K562 (cell line): ENCODE data around the gene ZDHHC11. TPM values are rescaled to one million over a fixed set of nuclear protein-coding genes. Genes with fewer than 3 reads are reported as not detected.
A peak's percentile ranks its signal among the peaks of the same experiment; 100 is the strongest.

ENCODE experiments used
- ATAC-seq: fragments of 200-7000 bp; cut with Tn5 transposase; 3 replicates; pipeline ENCODE4 v1.9.1; 2020; ENCODE audit warnings: moderate library complexity
- BruUV-seq: library from RNA; stranded (reverse); fragments of 400-500 nt; replicated peaks from 2 replicates; lab custom pipeline; 2021; lab: Mats Ljungman, UMichigan
- CTCF ChIA-PET: fragments of 300-600 bp; formaldehyde crosslinking; extraction: SDS; loops from one replicate; lab custom pipeline; 2021; ENCODE audit warnings: low intra/inter-chr PET ratio; lab: Yijun Ruan, JAX
- POLR2A ChIA-PET: fragments of 300-600, 350-650 bp; sonication (Branson Sonifier 250); formaldehyde crosslinking; extraction: SDS; loops from one replicate; lab custom pipeline; 2021; ENCODE audit warnings: antibody characterized with exemption, inconsistent platforms; lab: Yijun Ruan, JAX
- DNase-seq, 4 experiments: peaks; one replicate each; pipeline versions ENCODE4 v3.0.0 to v3.0.0-alpha.2; 2011 to 2018; ENCODE audit warnings: low spot score in 3 of 4, mixed read lengths in 3 of 4; ENCODE audit errors: extremely low read depth in 1 of 4
- FAIRE-seq: peaks from 2 replicates; lab custom pipeline; 2011; peaks lifted over from hg19 to GRCh38; lab: Jason Lieb, UNC
- H2AFZ ChIP-seq: 2 replicates; pipeline ENCODE4 v1.6.0; 2011; ENCODE audit warnings: low read depth, low read length, control low read depth, inconsistent platforms
- H3K27ac ChIP-seq: fragments of 200-600 bp; 3 replicates; pipeline ENCODE4 v1.8.0; 2011; ENCODE audit warnings: low read depth, mild to moderate bottlenecking, control low read depth, inconsistent platforms, low read length, moderate library complexity, mixed read lengths; ENCODE audit errors: extremely low read depth
- H3K27me3 ChIP-seq, 2 experiments: fragments of 300-600 bp in 1 of 2; 2 replicates in 1 of 2; 3 replicates in 1 of 2; pipeline versions ENCODE4 v1.6.0 to v1.8.0; 2011; ENCODE audit warnings: inconsistent platforms in 2 of 2, low read length in 2 of 2, mild to moderate bottlenecking in 1 of 2, mixed read lengths in 1 of 2, moderate library complexity in 1 of 2; ENCODE audit not compliant: control insufficient read depth in 2 of 2, insufficient read depth in 2 of 2
- H3K36me3 ChIP-seq: fragments of 300-600 bp; 3 replicates; pipeline ENCODE4 v1.8.0; 2011; ENCODE audit warnings: mild to moderate bottlenecking, low read length, inconsistent platforms; ENCODE audit not compliant: control insufficient read depth, insufficient read depth
- H3K4me1 ChIP-seq, 2 experiments: fragments of 200-600 bp in 1 of 2; replicated peaks in 1 of 2; 2 replicates in 1 of 2; 3 replicates in 1 of 2; pipeline versions ENCODE4 v1.5.1 to v1.8.0; 2011; ENCODE audit warnings: inconsistent platforms in 2 of 2, low read length in 2 of 2, mild to moderate bottlenecking in 1 of 2, mixed read lengths in 1 of 2, moderate library complexity in 1 of 2; ENCODE audit not compliant: control insufficient read depth in 2 of 2, insufficient read depth in 2 of 2
- H3K4me2 ChIP-seq: 2 replicates; pipeline ENCODE4 v1.6.1; 2011; ENCODE audit warnings: low read length, control low read depth, inconsistent platforms, mixed read lengths; ENCODE audit not compliant: insufficient read depth
- H3K4me3 ChIP-seq: fragments of 200-600 bp; sonication (generic), shearing (Covaris generic); 2 replicates; pipeline ENCODE4 v1.5.1; 2016; ENCODE audit warnings: control low read depth, inconsistent platforms
- H3K79me2 ChIP-seq: fragments of 200-600 bp; 3 replicates; pipeline ENCODE4 v1.8.0; 2011; ENCODE audit warnings: low read length, inconsistent platforms; ENCODE audit not compliant: control insufficient read depth, insufficient read depth
- H3K9ac ChIP-seq, 2 experiments: 2 replicates each; pipeline versions ENCODE4 v1.6.0 to v1.6.1; 2011; ENCODE audit warnings: low read depth in 2 of 2, low read length in 2 of 2, control low read depth in 1 of 2, inconsistent platforms in 1 of 2, mild to moderate bottlenecking in 1 of 2, mixed read lengths in 1 of 2; ENCODE audit not compliant: insufficient read depth in 1 of 2
- H3K9me1 ChIP-seq: one replicate; pipeline ENCODE4 v1.6.0; 2011; ENCODE audit warnings: inconsistent platforms, mild to moderate bottlenecking, low read length, moderate library complexity; ENCODE audit not compliant: control insufficient read depth, insufficient read depth
- H3K9me3 ChIP-seq: replicated peaks from 2 replicates; pipeline ENCODE4 v1.5.1; 2011; ENCODE audit warnings: low read depth, low read length, inconsistent platforms; ENCODE audit not compliant: control insufficient read depth, insufficient read depth
- H4K20me1 ChIP-seq: replicated peaks from 2 replicates; pipeline ENCODE4 v1.6.1; 2011; ENCODE audit warnings: low read length, inconsistent platforms, mixed read lengths; ENCODE audit not compliant: control insufficient read depth, insufficient read depth
- ARID4B ChIP-seq: sonication (generic); formaldehyde crosslinking; IDR thresholded peaks from 2 replicates; pipeline ENCODE4 v1.8.0; 2022; ENCODE audit warnings: mild to moderate bottlenecking, missing genetic modification reagents
- CAMTA2 ChIP-seq: fragments of 250-450 bp; sonication (Bioruptor Pico); conservative IDR thresholded peaks from 2 replicates; pipeline ENCODE4 v1.5.1; 2022
- CREB3 ChIP-seq: fragments of 450-650 bp; conservative IDR thresholded peaks from 2 replicates; pipeline ENCODE4 v1.6.1; 2016; ENCODE audit warnings: missing genetic modification characterization, low read depth, mild to moderate bottlenecking, missing compliant biosample characterization, moderate library complexity
- ESRRA ChIP-seq: fragments of 450-650 bp; IDR thresholded peaks from 2 replicates; pipeline ENCODE4 v1.6.1; 2014; ENCODE audit warnings: low read depth, mild to moderate bottlenecking, moderate library complexity, borderline replicate concordance
- ETV5 ChIP-seq: sonication (generic); formaldehyde crosslinking; IDR thresholded peaks from 2 replicates; pipeline ENCODE4 v1.4.0; 2020; ENCODE audit warnings: low read depth, mild to moderate bottlenecking, missing genetic modification reagents
- FOXM1 ChIP-seq, 2 experiments: fragments of 450-650 bp in 1 of 2; sonication (generic) in 1 of 2; formaldehyde crosslinking in 1 of 2; IDR thresholded peaks; 2 replicates each; pipeline versions ENCODE4 v1.6.1 to v1.9.0; 2017 to 2022; ENCODE audit warnings: low read depth in 2 of 2, mild to moderate bottlenecking in 2 of 2, missing genetic modification reagents in 1 of 2, moderate library complexity in 1 of 2
- GABPA ChIP-seq: fragments of 200-800 bp; sonication (Bioruptor generic); conservative IDR thresholded peaks from 2 replicates; pipeline ENCODE4 v1.6.1; 2016; ENCODE audit warnings: low read depth, missing genetic modification characterization, missing compliant biosample characterization
- NR3C1 ChIP-seq: sonication (generic); formaldehyde crosslinking; IDR thresholded peaks from 2 replicates; pipeline ENCODE4 v1.8.1; 2022; ENCODE audit warnings: missing genetic modification reagents
- PCBP1 ChIP-seq: fragments of 200-400 bp; formaldehyde crosslinking; IDR thresholded peaks from 2 replicates; pipeline ENCODE4 v1.6.1; 2018; ENCODE audit warnings: mild to moderate bottlenecking, low read depth, low read length; ENCODE audit not compliant: poor library complexity, severe bottlenecking
- PHB2 ChIP-seq: fragments of 450-650 bp; IDR thresholded peaks from 2 replicates; pipeline ENCODE4 v1.6.1; 2017; ENCODE audit warnings: low read depth
- SOX6 ChIP-seq: fragments of 450-650 bp; IDR thresholded peaks from 2 replicates; pipeline ENCODE4 v1.6.1; 2014; ENCODE audit warnings: mild to moderate bottlenecking
- TAF7 ChIP-seq: fragments of 450-650 bp; IDR thresholded peaks from 2 replicates; pipeline ENCODE4 v1.6.1; 2016; ENCODE audit warnings: missing genetic modification characterization, missing compliant biosample characterization
- YBX1 ChIP-seq: fragments of 450-650 bp; IDR thresholded peaks from 2 replicates; pipeline ENCODE4 v1.7.1; 2016; ENCODE audit warnings: mild to moderate bottlenecking
- ZBTB17 ChIP-seq: fragments of 450-650 bp; formaldehyde crosslinking; IDR thresholded peaks from 2 replicates; pipeline ENCODE4 v1.4.0; 2020; ENCODE audit warnings: mild to moderate bottlenecking
- ZNF274 ChIP-seq: IDR thresholded peaks from 2 replicates; pipeline ENCODE4 v1.6.1; 2011; ENCODE audit warnings: low read depth, mild to moderate bottlenecking, low read length, moderate library complexity, borderline replicate concordance
- ZNF76 ChIP-seq: fragments of 250-450 bp; sonication (Bioruptor Pico); IDR thresholded peaks from 2 replicates; pipeline ENCODE4 v1.4.0; 2020; ENCODE audit warnings: mild to moderate bottlenecking, moderate library complexity, borderline replicate concordance
- WGBS: fragments of 100-300 bp; shearing (Covaris generic); methylation state at CpG from one replicate; pipeline ENCODE4 v1.1.6; 2016; ENCODE audit warnings: low coverage, mixed read lengths; ENCODE audit not compliant: insufficient coverage; ENCODE audit errors: missing lambda C conversion rate; 5-methylcytosine and 5-hydroxymethylcytosine counted together
- in situ Hi-C: fragments of 300-500 bp; cut with MboI; formaldehyde crosslinking; loops from 4 replicates; pipeline ENCODE4 v1.15.0; 2018; ENCODE audit warnings: inconsistent platforms, mixed read lengths
- intact Hi-C: fragments of 100-400 bp; cut with micrococcal nuclease; formaldehyde crosslinking; loops from 2 replicates; pipeline ENCODE4 v1.14.2; 2022
- polyA plus RNA-seq, 8 experiments: library from polyadenylated mRNA; depleted of rRNA in 4 of 8; stranded (reverse) in 5 of 8; unstranded in 3 of 8; fragments of >200 nt; fragmentation: Nextera tagmentation in 2 of 8; fragmentation: Illumina TruSeq in 1 of 8; extraction: Ambion mirVana in 2 of 8; extraction: Trizol in 1 of 8; gene quantifications; 2 replicates each; pipeline versions ENCODE4 v1.2.1 to v1.2.3, GENCODE V29; 2011 to 2014; ENCODE audit warnings: inconsistent platforms in 1 of 8, missing spikeins in 1 of 8
- total RNA-seq, 7 experiments: library from RNA; depleted of rRNA in 6 of 7; stranded (reverse); fragments of >200 nt in 6 of 7; fragmentation: Illumina TruSeq in 2 of 7; extraction: Trizol in 2 of 7; gene quantifications; 2 replicates each; pipeline versions ENCODE4 v1.2.1 to v1.2.3, GENCODE V29; 2011 to 2021; ENCODE audit warnings: low replicate concordance in 1 of 7

Gene ZDHHC11
- total and polyA plus RNA-seq, 9 of the 15 experiments (the other 6 are each of a cell fraction or from before 2014, with no cell fraction given), result 0.07 to 2.3 (median 0.52) TPM

- Histone ChIP-seq H3K4me3 (peak within 1 kb of the TSS; percentile 71), H2AFZ (peak within 1 kb of the TSS; percentile 87), H3K79me2 (peaks cover 88% of the 10 kb centered on the region), H3K27me3 (no peaks in the 10 kb centered on the region), H3K9me1 (no peaks in the 10 kb centered on the region), H3K9me3 (no peaks in the 10 kb centered on the region), H4K20me1 (peaks cover 14% of the 10 kb centered on the region; the same call in 1 of the 2 replicates), H3K4me2 (peak within 1 kb of the TSS; percentile 99), H3K27ac (peak within 1 kb of the TSS; percentile 83), H3K9ac (peak within 1 kb of the TSS; percentile 92 to 100), H3K36me3 (peaks cover 77% of the 10 kb centered on the region), H3K4me1 (peaks cover 20 to 37% of the 10 kb centered on the region in 2 experiments; a peak in 4 of 5 replicates)
- ChIA-PET POLR2A (interaction anchor here (0.6 to 1.6 kb wide), 10 partner anchors 8 to 461 kb away, joined by 3 to 4 read pairs (median 4); no protein-coding TSS in a partner anchor), CTCF (interaction anchor here (0.6 kb wide), 1 partner anchor 275 kb away, joined by 3 read pairs; no protein-coding TSS in a partner anchor)
- intact Hi-C loops (loop anchor here (5.0 kb wide), 1 partner anchor 280 kb away; the partner anchor contains the start of gene CEP72), in situ Hi-C loops (no loop called here)
- FAIRE-seq (no peak), ATAC-seq (peak; percentile 91), DNase-seq (peak; percentile 93 to 97 (median 96))
- under 1% methylated on average over 74 of the region's 91 CpGs for WGBS
- no TSS peak for BruUV-seq
- no peak for TF ChIP-seq CREB3 (tag)
- no peak; the same call in 1 of the 2 replicates for TF ChIP-seq ZNF274
- peak; percentile 79; the same call in 1 of the 2 replicates for TF ChIP-seq NR3C1 (CRISPR knock-in tag)
- TF ChIP-seq SOX6, result peak; percentile 39; the same call in 1 of the 2 replicates
- 0 out of 2 replicates have a peak, but pooled peaks have one; percentile 8 for TF ChIP-seq CAMTA2 (CRISPR knock-in tag)
- TF ChIP-seq TAF7 (tag), result no peak
- TF ChIP-seq ETV5, result 0 out of 2 replicates have a peak, but pooled peaks have one; percentile 31
- peak; percentile 46; the same call in 1 of the 2 replicates for TF ChIP-seq ESRRA
- 0 out of 2 replicates have a peak, but pooled peaks have one; percentile 39 for TF ChIP-seq ZNF76
- no peak for TF ChIP-seq FOXM1 (IDR thresholded peaks at IDR 0.05; ENCODE audit: low read depth)
- TF ChIP-seq FOXM1 (CRISPR knock-in tag; IDR thresholded peaks at IDR 0.05; ENCODE audit: low read depth), result peak; percentile 89
- no peak for TF ChIP-seq PHB2
- TF ChIP-seq ZBTB17, result 0 out of 2 replicates have a peak, but pooled peaks have one; percentile 30
- TF ChIP-seq PCBP1, result peak; percentile 54
- TF ChIP-seq YBX1, result no peak
- peak; percentile 100 for TF ChIP-seq GABPA (tag)
- TF ChIP-seq ARID4B (CRISPR knock-in tag), result peak; percentile 99; the same call in 1 of the 2 replicates
Measured at GRCh38 chr5:892394-893136, 41.8 kb upstream of the ZDHHC11 start, which contains the start of the genes BRD9 and TRIP13. TSS of gene BRD9 (minus strand) at chr5:892801. CDS start at chr5:892657, 144 bp downstream. TSS of gene TRIP13 (plus strand) at chr5:892884. CDS start at chr5:892999, 115 bp downstream.
